H1 (cell line): ENCODE data around the gene SYNDIG1. TPM values are rescaled to one million over a fixed set of nuclear protein-coding genes. Genes with fewer than 3 reads are reported as not detected.

Experiments
- CTCF ChIA-PET: fragments of 300-600 bp; sonication (Branson Sonifier 250); formaldehyde crosslinking; loops from one replicate; lab custom pipeline; 2021; ENCODE audit not compliant: partially characterized antibody; lab: Charles Lee
- POLR2A ChIA-PET: fragments of 300-600 bp; sonication (Branson Sonifier 250); formaldehyde crosslinking; loops from one replicate; lab custom pipeline; 2021; ENCODE audit warnings: inconsistent platforms; ENCODE audit not compliant: partially characterized antibody; lab: Charles Lee
- DNase-seq, 2 experiments: peaks; one replicate each; pipeline versions ENCODE4 v3.0.0 to v3.0.0-alpha.2; 2010 to 2022; ENCODE audit warnings: low spot score in 2 of 2, low read depth in 1 of 2, mixed read lengths in 1 of 2
- FAIRE-seq: peaks from 2 replicates; lab custom pipeline; 2011; peaks lifted over from hg19 to GRCh38; lab: Jason Lieb, UNC
- H2AFZ ChIP-seq: 2 replicates; pipeline ENCODE4 v1.8.1; 2012; ENCODE audit warnings: low read length, inconsistent platforms
- H2AK5ac ChIP-seq: 2 replicates; pipeline ENCODE4 v1.6.1; 2013; ENCODE audit warnings: low read depth, low read length
- H2BK120ac ChIP-seq: replicated peaks from 2 replicates; pipeline ENCODE3; 2013; ENCODE audit warnings: low read depth, low read length, inconsistent platforms
- H2BK12ac ChIP-seq: 2 replicates; pipeline ENCODE4 v1.6.1; 2013; ENCODE audit warnings: low read depth, low read length
- H2BK15ac ChIP-seq: 2 replicates; pipeline ENCODE4 v1.6.1; 2013; ENCODE audit warnings: low read length
- H2BK20ac ChIP-seq: 2 replicates; pipeline ENCODE4 v1.6.1; 2013; ENCODE audit warnings: low read length
- H2BK5ac ChIP-seq: 2 replicates; pipeline ENCODE4 v1.6.1; 2013; ENCODE audit warnings: low read depth, low read length
- H3K14ac ChIP-seq: 2 replicates; pipeline ENCODE4 v1.6.1; 2013; ENCODE audit warnings: inconsistent platforms; ENCODE audit not compliant: insufficient read length
- H3K18ac ChIP-seq: 2 replicates; pipeline ENCODE4 v1.6.1; 2013; ENCODE audit warnings: low read length; ENCODE audit errors: extremely low read depth
- H3K23ac ChIP-seq: 2 replicates; pipeline ENCODE4 v1.6.1; 2013; ENCODE audit warnings: inconsistent platforms; ENCODE audit not compliant: insufficient read length
- H3K23me2 ChIP-seq: 2 replicates; pipeline ENCODE4 v1.6.1; 2013; ENCODE audit warnings: low read depth, low read length
- H3K27ac ChIP-seq: 2 replicates; pipeline ENCODE4 v1.6.1; 2011; ENCODE audit warnings: low read depth, low read length, inconsistent platforms
- H3K27me3 ChIP-seq, 4 experiments: replicated peaks in 1 of 4; 1 replicate in 1 of 4; 2 replicates in 3 of 4; pipeline versions ENCODE4 v1.6.1 to v1.8.1; 2011 to 2013; ENCODE audit warnings: low read length in 3 of 4, mild to moderate bottlenecking in 3 of 4, inconsistent platforms in 2 of 4, mixed read lengths in 2 of 4, moderate library complexity in 1 of 4; ENCODE audit not compliant: control insufficient read depth in 3 of 4, insufficient read depth in 3 of 4; ENCODE audit errors: extremely low read depth in 1 of 4
- H3K36me3 ChIP-seq, 4 experiments: 2 replicates each; pipeline versions ENCODE4 v1.6.1 to v1.8.1; 2011 to 2013; ENCODE audit warnings: mild to moderate bottlenecking in 4 of 4, low read length in 3 of 4, moderate library complexity in 2 of 4, control low read depth in 1 of 4, inconsistent platforms in 1 of 4; ENCODE audit not compliant: insufficient read depth in 4 of 4, control insufficient read depth in 2 of 4
- H3K4ac ChIP-seq: replicated peaks from 2 replicates; pipeline ENCODE3; 2013; ENCODE audit warnings: low read length, low read depth, mixed read lengths, inconsistent platforms; ENCODE audit not compliant: insufficient read length
- H3K4me1 ChIP-seq, 4 experiments: replicated peaks in 1 of 4; 1 replicate in 1 of 4; 2 replicates in 3 of 4; pipeline versions ENCODE4 v1.6.1 to v1.8.1; 2011 to 2013; ENCODE audit warnings: low read length in 3 of 4, inconsistent platforms in 2 of 4, mixed read lengths in 1 of 4; ENCODE audit not compliant: insufficient read depth in 4 of 4, control insufficient read depth in 3 of 4
- H3K4me2 ChIP-seq, 2 experiments: 2 replicates each; pipeline versions ENCODE4 v1.6.1 to v1.8.1; 2011 to 2013; ENCODE audit warnings: low read depth in 2 of 2, low read length in 2 of 2, control low read depth in 1 of 2, inconsistent platforms in 1 of 2, mild to moderate bottlenecking in 1 of 2; ENCODE audit not compliant: insufficient read depth in 1 of 2
- H3K4me3 ChIP-seq, 4 experiments: fragments of 200-600, 300-600 bp in 1 of 4; sonication (generic), shearing (Covaris generic), sonication (Bioruptor Twin) in 1 of 4; 2 replicates each; pipeline versions ENCODE4 v1.5.1 to v1.8.1; 2011 to 2016; ENCODE audit warnings: low read length in 4 of 4, low read depth in 3 of 4, control low read depth in 2 of 4, inconsistent platforms in 2 of 4, mild to moderate bottlenecking in 2 of 4, mixed read lengths in 1 of 4, moderate library complexity in 1 of 4; ENCODE audit not compliant: insufficient read depth in 2 of 4; ENCODE audit errors: extremely low read depth in 1 of 4
- H3K56ac ChIP-seq: replicated peaks from 2 replicates; pipeline ENCODE3; 2013; ENCODE audit warnings: low read depth, mild to moderate bottlenecking, mixed read lengths, low read length, inconsistent platforms; ENCODE audit not compliant: insufficient read length
- H3K79me1 ChIP-seq: 2 replicates; pipeline ENCODE4 v1.6.1; 2013; ENCODE audit warnings: low read depth, low read length, control low read depth
- H3K79me2 ChIP-seq, 2 experiments: 2 replicates each; pipeline versions ENCODE4 v1.6.1 to v1.8.1; 2012 to 2013; ENCODE audit warnings: low read length in 2 of 2, mild to moderate bottlenecking in 2 of 2, inconsistent platforms in 1 of 2; ENCODE audit not compliant: insufficient read depth in 2 of 2, control insufficient read depth in 1 of 2
- H3K9ac ChIP-seq, 4 experiments: replicated peaks in 1 of 4; 1 replicate in 1 of 4; 2 replicates in 3 of 4; pipeline versions ENCODE4 v1.6.1 to v1.8.1; 2011 to 2013; ENCODE audit warnings: low read depth in 3 of 4, low read length in 3 of 4, control low read depth in 2 of 4, mild to moderate bottlenecking in 2 of 4, moderate library complexity in 2 of 4, inconsistent platforms in 1 of 4; ENCODE audit errors: extremely low read depth in 1 of 4
- H3K9me3 ChIP-seq, 2 experiments: 2 replicates each; pipeline versions ENCODE4 v1.6.1 to v1.8.1; 2012 to 2013; ENCODE audit warnings: mild to moderate bottlenecking in 2 of 2, moderate library complexity in 2 of 2, control low read depth in 1 of 2, inconsistent platforms in 1 of 2, low read depth in 1 of 2, low read length in 1 of 2, mixed read lengths in 1 of 2; ENCODE audit not compliant: insufficient read depth in 2 of 2
- H4K20me1 ChIP-seq, 2 experiments: replicated peaks in 1 of 2; 2 replicates each; pipeline versions ENCODE3 to v1.8.1; 2011 to 2013; ENCODE audit warnings: inconsistent platforms in 2 of 2, low read length in 2 of 2, mild to moderate bottlenecking in 1 of 2; ENCODE audit not compliant: insufficient read depth in 2 of 2, control insufficient read depth in 1 of 2
- H4K5ac ChIP-seq: 2 replicates; pipeline ENCODE4 v1.6.1; 2013; ENCODE audit warnings: low read length, low read depth, mixed read lengths, inconsistent platforms; ENCODE audit not compliant: insufficient read length
- H4K8ac ChIP-seq: 2 replicates; pipeline ENCODE4 v1.8.0; 2013; ENCODE audit warnings: mild to moderate bottlenecking, moderate library complexity, low read length, inconsistent platforms; ENCODE audit not compliant: insufficient read depth; ENCODE audit errors: extremely low read depth
- H4K91ac ChIP-seq: replicated peaks from 2 replicates; pipeline ENCODE3; 2013; ENCODE audit warnings: low read length, mixed read lengths, inconsistent platforms; ENCODE audit not compliant: insufficient read length
- WGBS, 2 experiments: shearing (Covaris generic) in 1 of 2; methylation state at CpG; one replicate each; pipeline versions ENCODE4 v1.1.6 to v1.1.7; 2013 to 2015; ENCODE audit warnings: low lambda C conversion rate in 2 of 2, mixed read lengths in 2 of 2, inconsistent platforms in 1 of 2, low coverage in 1 of 2, missing lambda C conversion rate in 1 of 2; ENCODE audit not compliant: insufficient replicate concordance in 2 of 2, insufficient coverage in 1 of 2, insufficient read length in 1 of 2; ENCODE audit errors: extremely low coverage in 1 of 2, missing lambda C conversion rate in 1 of 2; 5-methylcytosine and 5-hydroxymethylcytosine counted together
- polyA plus RNA-seq, 7 experiments: library from polyadenylated mRNA; depleted of rRNA in 3 of 7; stranded (reverse) in 5 of 7; unstranded in 2 of 7; fragments of >200 nt in 5 of 7; fragments of 200-250 nt in 2 of 7; gene quantifications; 1 replicate in 5 of 7; 2 replicates in 1 of 7; 4 replicates in 1 of 7; pipeline versions ENCODE4 v1.2.1 to v1.2.3, GENCODE V29; 2011 to 2013; ENCODE audit warnings: missing spikeins in 2 of 7, mixed read lengths in 2 of 7
- total RNA-seq: library from RNA; stranded (reverse); fragmentation: NEBNext Ultra II Directional; extraction: Animal tissue kit (Norgen Biotek cat#: 25700); gene quantifications from 2 replicates; pipeline ENCODE4 v1.2.1, GENCODE V29; 2021

The SYNDIG1 gene
- total and polyA plus RNA-seq, 2 of the 8 experiments (the other 6 are each of a cell fraction or from before 2014, with no cell fraction given): 6.5 to 7.8 TPM

- Histone ChIP-seq H2AFZ (no peak overlapping the region), H2BK120ac (no peak overlapping the region), H4K20me1 (no peaks in the 10 kb centered on the region), H4K8ac (no peak overlapping the region), H3K18ac (peak overlapping the region; percentile 39; the same call in 1 of the 2 replicates), H4K5ac (no peak overlapping the region), H3K4me1 (peaks cover 5 to 14% (median 11%) of the 10 kb centered on the region in 4 experiments), H3K79me2 (no peaks in the 10 kb centered on the region), H2BK5ac (peak overlapping the region; percentile 8; the same call in 1 of the 2 replicates), H3K9ac (no peak overlapping the region), H3K23me2 (no peaks in the 10 kb centered on the region), H2BK15ac (peak overlapping the region; percentile 31; the same call in 1 of the 2 replicates), H2BK12ac (peak overlapping the region; percentile 35; the same call in 1 of the 2 replicates), H3K56ac (no peak overlapping the region), H2BK20ac (peak overlapping the region; percentile 87), H3K4ac (no peak overlapping the region), H3K9me3 (no peaks in the 10 kb centered on the region), H2AK5ac (peak overlapping the region; percentile 77), H3K27ac (no peak overlapping the region), H3K23ac (no peak overlapping the region), H3K4me3 (no peak overlapping the region), H3K36me3 (no peaks in the 10 kb centered on the region), H3K27me3 (no peaks in the 10 kb centered on the region), H3K14ac (no peak overlapping the region), H3K79me1 (no peaks in the 10 kb centered on the region), H3K4me2 (no peak overlapping the region), H4K91ac (no peak overlapping the region)
- FAIRE-seq (no peak), DNase-seq (peak in 1 of 2 experiments; percentile 34)
- ChIA-PET POLR2A (no interaction called here), CTCF (interaction anchor here (1.2 kb wide), 1 partner anchor 31 kb away, joined by 4 read pairs; no protein-coding TSS in a partner anchor)
- WGBS, 2 experiments: 80% methylated on average over 12 of the region's 12 CpGs; no CpG with 5 or more reads in 1 of the 2 experiments
These were observed 163.6 kb downstream of the SYNDIG1 start for GRCh38 chr20:24633026-24633425.
